Nucleus accumbens (tissue), 56 donors: Measurements from ENCODE around the gene SPEN.
"Not testable (repeated sequence)": the region's sequence is repeated elsewhere in the genome, so short reads cannot be mapped to it uniquely, and the experiment has no call there.

ENCODE experiments used
- DNase-seq, 56 donors: peaks; one replicate each; lab custom pipeline; 2025; lab: John Stamatoyannopoulos, UW

SPEN gene

DNA sequence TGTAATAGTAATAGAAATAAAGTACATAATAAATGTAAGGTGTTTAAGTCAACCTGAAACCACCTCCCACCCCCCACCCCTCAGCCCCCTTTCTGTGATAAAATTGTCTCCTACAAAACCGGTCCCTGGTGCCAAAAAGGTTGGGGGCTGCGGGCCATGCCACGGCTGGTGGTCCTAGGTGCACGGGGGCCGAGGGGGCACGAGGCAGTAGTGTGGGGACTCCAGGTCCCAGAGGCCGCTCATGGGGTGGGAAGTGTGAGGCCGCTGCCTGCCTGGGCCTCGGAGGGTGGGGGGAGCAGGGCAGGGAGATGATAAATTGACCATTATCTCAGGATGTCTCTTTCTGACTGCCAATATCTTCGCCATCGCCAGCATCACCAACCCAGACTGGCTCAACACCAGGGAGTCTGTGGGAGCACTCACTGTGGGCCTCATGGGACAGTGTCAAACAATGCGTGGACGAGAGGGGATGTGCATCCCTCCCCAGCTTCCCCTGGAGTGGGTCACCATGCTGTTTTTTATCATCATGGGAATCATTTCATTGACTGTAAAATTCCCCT is 121.9 kb downstream of the SPEN start:
- no peak for DNase-seq

DNA sequence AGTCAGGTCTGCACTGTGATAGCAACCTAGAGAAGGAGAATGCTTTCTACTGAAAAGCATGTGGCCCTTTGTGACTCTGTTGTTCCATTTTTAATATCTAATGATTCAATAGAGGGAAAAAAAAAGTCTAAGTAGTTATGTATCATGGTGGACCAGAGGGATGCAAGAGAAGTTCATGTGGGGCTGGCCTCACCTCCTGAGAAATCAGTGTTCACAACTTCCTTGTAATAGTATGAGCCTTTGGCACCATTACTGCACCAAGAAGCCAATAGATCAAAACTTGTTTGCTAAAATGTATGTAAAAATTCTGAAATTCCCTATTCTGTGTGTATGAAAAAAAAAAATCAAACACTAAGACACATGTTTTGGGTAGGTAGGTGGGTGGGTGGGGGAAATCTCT is 123.4 kb downstream of the SPEN start:
- no peak for DNase-seq

DNA sequence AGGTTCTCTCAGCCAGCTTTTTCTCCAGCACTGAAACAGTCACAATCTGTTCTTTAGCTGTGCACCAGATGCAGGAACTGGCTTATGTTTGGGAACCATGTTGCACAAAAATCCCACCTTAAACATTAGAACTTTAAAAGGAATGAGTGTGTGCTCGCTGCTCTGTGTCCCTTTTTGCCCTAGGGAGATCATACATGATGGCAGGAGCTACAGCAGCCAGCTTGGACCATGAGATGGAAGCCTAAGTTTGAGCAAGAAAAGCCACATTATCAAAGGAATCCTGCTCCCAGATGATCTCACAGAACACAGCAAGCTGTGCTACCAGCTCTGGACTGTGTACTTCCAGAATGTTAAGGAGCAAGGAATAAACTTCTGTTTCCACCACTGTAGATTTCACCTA is 124.9 kb downstream of the SPEN start:
- DNase-seq: no peak

DNA sequence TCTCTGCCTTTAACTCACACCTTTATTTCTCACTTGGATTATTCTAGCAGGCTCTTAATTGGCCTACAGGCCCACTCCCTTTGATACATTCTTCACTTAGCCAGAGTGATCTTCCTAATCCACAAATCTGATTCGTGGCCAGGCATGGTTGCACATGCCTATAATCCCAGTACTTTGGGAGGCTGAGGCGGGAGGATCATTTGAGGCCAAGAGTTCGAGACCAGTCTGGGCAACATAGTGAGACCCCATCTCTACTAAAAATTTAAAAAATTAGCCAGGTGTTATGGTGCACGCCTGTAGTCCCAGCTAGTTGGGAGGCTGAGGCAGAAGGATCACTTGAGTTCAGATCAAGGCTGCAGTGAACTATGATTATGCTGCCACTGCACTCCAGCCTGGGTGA is 126.3 kb downstream of the SPEN start:
- DNase-seq: no peak

DNA sequence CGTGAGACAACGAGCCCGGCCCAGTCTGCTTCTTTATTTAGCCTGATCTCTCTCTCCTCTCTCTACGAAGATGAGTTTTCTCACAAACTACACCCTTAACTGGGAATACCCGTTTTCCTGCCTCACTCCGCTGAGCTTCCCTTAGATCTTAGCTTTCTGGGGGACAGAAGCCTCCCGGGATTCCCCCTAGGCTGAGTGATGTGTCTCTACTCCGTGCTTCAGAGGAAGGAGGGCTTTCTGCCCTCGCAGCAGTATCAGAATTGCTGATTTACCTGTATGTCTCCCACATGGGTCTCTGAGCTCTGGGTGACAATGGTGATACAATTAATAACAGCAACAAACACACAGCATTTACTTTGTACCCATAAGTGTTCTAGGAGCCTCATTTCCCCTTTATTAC is 127.3 kb downstream of the SPEN start:
- no peak for DNase-seq

DNA sequence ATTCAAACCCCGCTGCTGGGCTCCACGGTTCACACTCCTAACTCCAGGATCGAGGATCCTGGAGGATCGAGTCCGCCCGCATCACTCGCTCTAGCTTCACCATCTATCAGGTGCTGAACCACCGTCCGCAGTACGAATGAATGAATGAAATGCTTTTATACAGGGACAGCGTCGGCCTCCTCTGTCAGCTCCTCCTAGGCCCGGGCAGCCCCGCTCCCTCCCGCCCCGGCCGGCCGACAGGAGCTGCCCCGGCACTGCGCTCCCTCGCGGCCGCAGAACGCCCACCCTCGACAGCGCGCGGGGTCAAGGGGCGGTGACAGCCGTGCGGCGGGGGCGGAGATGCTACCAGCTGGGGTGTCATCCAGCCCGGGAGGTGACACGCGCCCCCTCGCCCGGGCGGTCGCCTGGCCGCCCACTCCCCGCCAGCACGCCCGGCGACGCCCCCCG is 127.9 kb downstream of the SPEN start:
- DNase-seq: peak in 47 of 56 donors; percentile 29 to 92 (median 73)

DNA sequence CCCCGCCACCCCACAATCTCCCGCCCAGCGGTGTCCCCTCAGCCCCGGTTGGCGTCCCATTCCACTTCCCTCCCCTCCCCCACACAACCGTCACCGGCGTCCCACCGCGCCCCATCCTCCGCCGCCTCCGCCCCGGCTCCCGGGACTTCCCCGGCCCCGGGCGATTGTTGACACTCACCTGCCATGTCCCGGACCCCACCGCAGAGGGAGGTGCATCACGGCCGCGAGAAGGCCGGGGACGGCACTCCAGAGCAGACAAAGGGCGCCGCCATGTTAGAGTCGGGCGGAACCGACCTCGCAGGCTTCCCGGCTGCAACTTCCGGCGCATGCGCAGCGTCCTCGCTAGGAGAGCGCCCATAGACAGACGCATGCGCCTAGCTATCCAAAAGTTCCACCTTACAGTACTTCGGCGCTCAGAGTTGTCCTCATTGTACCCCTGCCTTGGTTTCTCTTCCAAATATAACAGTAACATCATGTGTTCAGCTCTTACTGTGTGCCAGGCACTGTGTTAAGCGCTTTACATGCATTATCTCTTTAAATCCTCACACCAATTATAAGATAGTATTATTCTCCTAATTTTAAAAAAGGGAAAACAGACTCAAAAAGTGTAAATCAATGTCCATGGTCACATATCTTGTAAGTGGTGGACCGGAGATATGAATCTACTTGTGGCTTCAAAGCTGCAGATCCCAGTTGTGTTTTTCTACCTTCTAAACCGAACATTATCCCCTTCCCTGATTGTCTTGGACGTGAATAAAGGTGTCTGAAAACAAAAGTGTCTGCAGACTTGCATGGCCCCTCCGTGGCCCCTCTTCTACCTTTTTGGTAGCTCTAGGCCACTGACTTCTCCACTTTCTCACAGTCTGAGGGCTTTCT is 128.5 kb downstream of the SPEN start, which contains the start of gene ZBTB17:
Gene ZBTB17, minus strand, starts transcription at position 297 of the 876 bp plus-strand sequence. CDS start 27,606 bp downstream, outside the sequence.
- DNase-seq: peak in 55 of 56 donors; percentile 47 to 94 (median 82)

DNA sequence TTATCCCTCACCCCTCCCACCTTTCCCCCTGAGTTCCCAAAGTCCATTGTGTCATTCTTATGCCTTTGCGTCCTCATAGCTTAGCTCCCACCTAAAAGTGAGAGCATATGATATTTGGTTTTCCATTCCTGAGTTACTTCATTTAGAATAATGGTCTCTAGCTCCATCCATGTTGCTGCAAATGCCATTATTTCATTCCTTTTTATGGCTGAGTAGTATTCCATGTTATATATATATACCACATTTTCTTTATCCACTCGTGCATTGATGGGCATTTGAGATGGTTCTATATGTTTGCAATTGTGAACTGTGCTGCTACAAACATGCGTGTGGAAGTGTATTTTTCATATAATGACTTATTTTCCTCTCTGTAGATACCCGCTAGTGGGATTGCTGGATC is 130.4 kb downstream of the SPEN start:
- not testable (repeated sequence) for DNase-seq

DNA sequence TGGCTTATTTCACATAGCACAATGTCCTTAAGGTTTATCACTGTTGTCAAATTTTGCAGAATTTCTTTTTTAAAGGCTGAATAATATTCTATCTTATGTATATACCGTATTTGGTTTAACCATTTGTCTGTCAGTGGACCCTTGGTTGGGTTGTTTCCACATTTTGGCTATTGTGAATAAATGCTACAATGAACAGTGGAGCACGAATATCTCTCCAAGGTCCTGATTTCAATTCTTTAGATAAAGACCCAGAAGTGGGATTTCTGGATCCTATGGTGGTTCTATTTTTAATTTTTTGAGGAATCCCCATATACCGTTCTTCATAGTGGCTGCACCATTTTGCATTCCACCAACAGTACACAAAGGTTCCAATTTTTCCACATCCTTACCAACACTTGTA is 134.2 kb downstream of the SPEN start:
- no peak for DNase-seq

DNA sequence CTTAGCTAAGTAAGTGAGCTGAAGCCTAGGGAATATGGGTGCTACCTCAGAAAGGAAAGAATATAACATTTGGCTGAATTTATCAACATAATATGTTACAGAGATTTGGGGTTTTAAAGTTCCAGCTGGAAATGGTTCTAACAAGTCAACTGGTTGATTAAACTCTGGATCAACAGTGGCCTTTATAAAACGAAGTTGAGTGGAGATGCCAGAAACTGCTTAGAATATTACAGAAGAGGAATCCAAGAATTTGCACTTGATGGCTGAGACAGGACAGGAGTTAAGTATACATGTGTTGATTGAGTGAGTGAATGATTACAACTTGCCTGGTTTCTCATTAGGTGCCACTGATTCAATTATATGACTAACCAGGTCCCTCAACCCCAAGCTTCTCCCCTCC is 135.8 kb downstream of the SPEN start:
- no peak for DNase-seq

DNA sequence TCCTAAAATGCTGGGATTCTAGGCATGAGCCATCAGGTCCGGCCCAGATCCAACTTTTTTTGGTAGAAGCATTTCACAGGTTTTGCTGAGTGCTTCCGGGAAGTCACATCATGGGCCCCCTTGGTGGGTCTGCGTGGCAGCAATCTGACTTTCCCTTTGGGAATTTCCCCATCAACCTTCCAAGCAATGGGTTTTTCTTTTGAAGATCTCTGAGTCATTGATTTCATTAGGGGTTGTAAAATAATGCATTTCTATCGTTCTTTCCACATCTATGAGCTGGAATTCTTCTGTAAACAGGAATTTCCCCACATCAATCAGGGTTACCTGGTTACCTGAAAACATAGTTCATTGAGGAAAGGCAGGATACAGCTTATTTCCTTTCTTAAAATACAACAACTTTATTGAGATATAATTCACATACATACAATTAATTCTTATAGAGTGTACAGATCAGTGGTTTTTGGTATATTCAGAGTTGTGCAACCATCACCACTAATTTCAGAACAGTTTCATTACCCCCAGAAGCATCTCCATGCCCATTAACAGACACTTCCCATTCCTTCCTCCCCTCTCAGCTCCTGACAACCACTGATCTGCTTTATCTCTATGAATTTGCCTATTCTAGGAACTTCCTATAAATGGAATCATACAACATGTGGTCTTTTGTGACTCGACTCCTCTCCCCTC is 138.2 kb downstream of the SPEN start:
- DNase-seq: no peak

DNA sequence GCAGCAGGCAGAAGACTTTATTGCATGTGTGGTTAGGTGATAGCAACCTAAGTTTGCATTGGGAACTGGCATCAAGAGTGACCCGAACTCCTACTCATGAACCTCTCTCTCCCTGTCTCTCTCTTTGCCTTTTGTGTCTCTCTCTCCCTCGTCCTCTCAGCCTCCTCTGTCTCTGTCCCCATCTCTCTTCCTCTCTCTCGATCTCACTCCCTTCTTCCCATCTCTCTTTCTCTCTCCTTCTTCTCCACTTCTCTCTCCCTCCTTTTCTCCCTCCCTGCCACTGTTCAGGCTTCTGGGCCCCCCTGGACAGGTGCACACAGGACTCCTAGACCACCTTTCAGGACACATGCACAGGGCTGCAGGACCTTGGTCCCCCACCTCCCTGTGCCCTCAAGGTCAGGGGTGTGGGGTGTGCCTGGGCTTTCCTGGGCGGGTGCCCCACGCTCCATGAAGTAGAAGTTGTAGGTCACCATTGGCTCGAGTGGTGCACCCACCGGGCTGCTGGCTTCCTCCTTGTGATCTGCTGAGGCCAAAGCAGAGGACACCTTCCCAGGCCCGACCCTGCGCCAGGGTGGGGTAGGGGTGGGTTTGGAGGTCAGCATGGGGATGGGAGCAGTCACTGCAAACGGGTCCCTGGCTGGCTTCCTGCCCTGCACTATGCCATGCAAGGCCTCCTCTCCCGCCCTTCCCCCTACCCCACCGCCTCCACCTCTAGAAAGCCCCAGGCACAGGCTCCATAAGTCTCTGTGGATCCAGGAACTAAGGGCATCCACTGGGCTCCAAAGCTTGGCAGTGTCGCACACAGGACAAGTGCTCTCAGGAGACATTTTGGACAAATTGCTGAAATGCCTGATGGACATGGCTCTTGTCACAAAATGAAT is 141.6 kb downstream of the SPEN start:
- no peak for DNase-seq

DNA sequence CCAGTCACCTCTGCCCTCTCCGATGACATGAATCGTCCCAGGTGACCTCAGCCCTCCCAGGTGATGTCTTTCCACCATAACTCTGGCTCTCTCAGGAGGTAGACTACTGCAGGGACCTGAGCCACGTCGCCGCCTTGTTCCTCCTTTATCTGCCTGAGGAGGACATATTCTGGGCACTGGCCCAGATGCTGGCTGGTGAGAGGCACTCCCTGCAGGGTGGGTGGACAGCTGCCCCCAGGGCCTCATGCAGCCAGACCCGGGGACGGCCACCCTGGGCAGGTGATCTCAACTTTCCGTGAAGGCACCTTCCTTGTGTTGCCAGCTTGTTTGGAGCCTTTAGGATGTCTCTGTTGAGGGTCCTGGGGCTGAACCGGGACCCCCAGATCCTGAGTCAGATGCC is 142.3 kb downstream of the SPEN start:
- no peak for DNase-seq
